ENCODE measurements around the gene FBLN5. TPM values are rescaled to one million over a fixed set of nuclear protein-coding genes. Genes with fewer than 3 reads are reported as not detected.

FBLN5 gene
- polyA plus RNA-seq (2013, experiment 1 of 2) = 132 TPM
- 132 TPM for polyA plus RNA-seq (2013, experiment 2 of 2)

GRCh38 chr14:91947475-91948184 lies at the start of gene FBLN5:
FBLN5 (minus strand) TSS chr14:91947694; CDS start chr14:91947229, 465 bp downstream.
- peak within 1 kb of the TSS; percentile 92 for H3K9ac ChIP-seq (ENCODE audit: low read length)
- H3K36me3 ChIP-seq (ENCODE audit: control insufficient read depth in 1 of 2, insufficient read depth in 2 of 2, low read depth in 1 of 2, low read length in 2 of 2) = no peaks in the 10 kb centered on the region
- 1% methylated on average over 43 of the region's 54 CpGs for WGBS
- H3K4me1 ChIP-seq (ENCODE audit: control insufficient read depth, insufficient read depth, low read depth, low read length) = no peaks in the 10 kb centered on the region
- no peak within 1 kb of the TSS for H3K27ac ChIP-seq (ENCODE audit: low read length, poor library complexity, severe bottlenecking)
- H3K9me3 ChIP-seq (ENCODE audit: control insufficient read depth, low read length) = no peaks in the 10 kb centered on the region
- H2AFZ ChIP-seq (ENCODE audit: low read depth, low read length) = peak within 1 kb of the TSS; percentile 77
- peak within 1 kb of the TSS; percentile 57 for H4K8ac ChIP-seq (ENCODE audit: low read length)
- H4K91ac ChIP-seq (ENCODE audit: low read length) = peak within 1 kb of the TSS; percentile 62
- peak within 1 kb of the TSS; percentile 82 for H2BK120ac ChIP-seq (ENCODE audit: low read depth, low read length)
- peak within 1 kb of the TSS in 1 of 2 experiments; percentile 18 for H2BK12ac ChIP-seq (ENCODE audit: low read length in 2 of 2)
- no peak within 1 kb of the TSS for H3K4ac ChIP-seq (ENCODE audit: low read depth in 1 of 2, low read length in 2 of 2)
- H3K23ac ChIP-seq (ENCODE audit: low read length in 2 of 2) = no peak within 1 kb of the TSS
- H3K27me3 ChIP-seq (ENCODE audit: control insufficient read depth in 1 of 2, insufficient read depth in 1 of 2, low read length in 2 of 2) = peaks cover 0 to 4% of the 10 kb centered on the region in 2 experiments
- peak within 1 kb of the TSS; percentile 54 to 78 for H3K18ac ChIP-seq (ENCODE audit: low read depth in 1 of 2, low read length in 2 of 2)
- peak within 1 kb of the TSS; percentile 67 to 86 for H3K4me3 ChIP-seq (ENCODE audit: insufficient read depth in 1 of 2, low read depth in 1 of 2, low read length in 2 of 2)
- H2BK15ac ChIP-seq (ENCODE audit: low read depth, poor library complexity, severe bottlenecking) = peak within 1 kb of the TSS; percentile 74
- H3K79me1 ChIP-seq (replicated peaks; ENCODE audit: low read length, poor library complexity, severe bottlenecking) = no peaks in the 10 kb centered on the region
- H2AK5ac ChIP-seq (ENCODE audit: low read length, severe bottlenecking) = no peak within 1 kb of the TSS
- peak; percentile 63 for DNase-seq
- no peak within 1 kb of the TSS for H3K14ac ChIP-seq (ENCODE audit: low read length in 2 of 2)
- no peak within 1 kb of the TSS for H2BK5ac ChIP-seq (ENCODE audit: low read depth, low read length, poor library complexity, severe bottlenecking)
- H3K4me2 ChIP-seq (ENCODE audit: low read length, poor library complexity, severe bottlenecking) = peak within 1 kb of the TSS; percentile 91

- H4K91ac ChIP-seq (ENCODE audit: low read length) = no peak overlapping the region
- H2BK12ac ChIP-seq (ENCODE audit: low read length in 2 of 2) = no peak overlapping the region
- H3K4me3 ChIP-seq (ENCODE audit: insufficient read depth in 1 of 2, low read depth in 1 of 2, low read length in 2 of 2) = no peak overlapping the region
- H3K18ac ChIP-seq (ENCODE audit: low read depth in 1 of 2, low read length in 2 of 2) = no peak overlapping the region
- H2BK5ac ChIP-seq (ENCODE audit: low read depth, low read length, poor library complexity, severe bottlenecking) = no peak overlapping the region
- no peak overlapping the region for H2BK15ac ChIP-seq (ENCODE audit: low read depth, poor library complexity, severe bottlenecking)
- no peak overlapping the region for H3K4ac ChIP-seq (ENCODE audit: low read depth in 1 of 2, low read length in 2 of 2)
- H3K14ac ChIP-seq (ENCODE audit: low read length in 2 of 2) = no peak overlapping the region
- H3K9ac ChIP-seq (ENCODE audit: low read length) = peak overlapping the region; percentile 57
- peak overlapping the region; percentile 87 for H3K27ac ChIP-seq (ENCODE audit: low read length, poor library complexity, severe bottlenecking)
- H3K23ac ChIP-seq (ENCODE audit: low read length in 2 of 2) = no peak overlapping the region
- no peaks in the 10 kb centered on the region for H3K9me3 ChIP-seq (ENCODE audit: control insufficient read depth, low read length)
- no peaks in the 10 kb centered on the region for H3K4me1 ChIP-seq (ENCODE audit: control insufficient read depth, insufficient read depth, low read depth, low read length)
- H3K27me3 ChIP-seq (ENCODE audit: control insufficient read depth in 1 of 2, insufficient read depth in 1 of 2, low read length in 2 of 2) = no peaks in the 10 kb centered on the region
- no peak overlapping the region for H2AK5ac ChIP-seq (ENCODE audit: low read length, severe bottlenecking)
- H4K8ac ChIP-seq (ENCODE audit: low read length) = no peak overlapping the region
- peaks cover 3 to 55% of the 10 kb centered on the region in 2 experiments for H3K36me3 ChIP-seq (ENCODE audit: control insufficient read depth in 1 of 2, insufficient read depth in 2 of 2, low read depth in 1 of 2, low read length in 2 of 2)
- H2AFZ ChIP-seq (ENCODE audit: low read depth, low read length) = no peak overlapping the region
- H3K4me2 ChIP-seq (ENCODE audit: low read length, poor library complexity, severe bottlenecking) = no peak overlapping the region
- WGBS = 100% methylated on average over 1 of the region's 2 CpGs
- DNase-seq = peak; percentile 67
- no peak overlapping the region for H2BK120ac ChIP-seq (ENCODE audit: low read depth, low read length)
- H3K79me1 ChIP-seq (replicated peaks; ENCODE audit: low read length, poor library complexity, severe bottlenecking) = peaks cover 3% of the 10 kb centered on the region
Observed at GRCh38 chr14:91996948-91997371, 49.5 kb upstream of the FBLN5 start.

GRCh38 chr14:91987192-91987591 lies 39.7 kb upstream of the FBLN5 start:
- no peak overlapping the region for H2AK5ac ChIP-seq (ENCODE audit: low read length, severe bottlenecking)

GRCh38 chr14:91985521-91986255 lies 38.2 kb upstream of the FBLN5 start:
- no peak overlapping the region for H3K4ac ChIP-seq (ENCODE audit: low read depth in 1 of 2, low read length in 2 of 2)
- H2BK5ac ChIP-seq (ENCODE audit: low read depth, low read length, poor library complexity, severe bottlenecking) = no peak overlapping the region
- no peak overlapping the region for H3K14ac ChIP-seq (ENCODE audit: low read length in 2 of 2)
- no peak overlapping the region for H2AFZ ChIP-seq (ENCODE audit: low read depth, low read length)
- no peak overlapping the region for H3K4me3 ChIP-seq (ENCODE audit: insufficient read depth in 1 of 2, low read depth in 1 of 2, low read length in 2 of 2)
- H3K4me2 ChIP-seq (ENCODE audit: low read length, poor library complexity, severe bottlenecking) = no peak overlapping the region
- H3K23ac ChIP-seq (ENCODE audit: low read length in 2 of 2) = no peak overlapping the region
- no peak overlapping the region for H2BK15ac ChIP-seq (ENCODE audit: low read depth, poor library complexity, severe bottlenecking)
- DNase-seq = peak; percentile 45
- WGBS = no CpG with 5 or more reads among the region's 4 CpGs
- H3K9me3 ChIP-seq (ENCODE audit: control insufficient read depth, low read length) = no peaks in the 10 kb centered on the region
- H2AK5ac ChIP-seq (ENCODE audit: low read length, severe bottlenecking) = no peak overlapping the region
- H4K8ac ChIP-seq (ENCODE audit: low read length) = no peak overlapping the region
- H3K9ac ChIP-seq (ENCODE audit: low read length) = peak overlapping the region; percentile 62
- peak overlapping the region; percentile 3 for H3K27ac ChIP-seq (ENCODE audit: low read length, poor library complexity, severe bottlenecking)
- H3K4me1 ChIP-seq (ENCODE audit: control insufficient read depth, insufficient read depth, low read depth, low read length) = peaks cover 1% of the 10 kb centered on the region
- H2BK12ac ChIP-seq (ENCODE audit: low read length in 2 of 2) = no peak overlapping the region
- H3K36me3 ChIP-seq (ENCODE audit: control insufficient read depth in 1 of 2, insufficient read depth in 2 of 2, low read depth in 1 of 2, low read length in 2 of 2) = peaks cover 8 to 55% of the 10 kb centered on the region in 2 experiments
- no peaks in the 10 kb centered on the region for H3K27me3 ChIP-seq (ENCODE audit: control insufficient read depth in 1 of 2, insufficient read depth in 1 of 2, low read length in 2 of 2)
- no peak overlapping the region for H4K91ac ChIP-seq (ENCODE audit: low read length)
- H3K79me1 ChIP-seq (replicated peaks; ENCODE audit: low read length, poor library complexity, severe bottlenecking) = peaks cover 18% of the 10 kb centered on the region
- H2BK120ac ChIP-seq (ENCODE audit: low read depth, low read length) = no peak overlapping the region
- H3K18ac ChIP-seq (ENCODE audit: low read depth in 1 of 2, low read length in 2 of 2) = no peak overlapping the region

More at GRCh38 chr14:91987192-91987591, 39.7 kb upstream of the FBLN5 start:
- H4K8ac ChIP-seq (ENCODE audit: low read length) = no peak overlapping the region
- H2BK120ac ChIP-seq (ENCODE audit: low read depth, low read length) = no peak overlapping the region
- H2BK5ac ChIP-seq (ENCODE audit: low read depth, low read length, poor library complexity, severe bottlenecking) = no peak overlapping the region
- H3K27me3 ChIP-seq (ENCODE audit: control insufficient read depth in 1 of 2, insufficient read depth in 1 of 2, low read length in 2 of 2) = no peaks in the 10 kb centered on the region
- H3K27ac ChIP-seq (ENCODE audit: low read length, poor library complexity, severe bottlenecking) = no peak overlapping the region
- H3K4ac ChIP-seq (ENCODE audit: low read depth in 1 of 2, low read length in 2 of 2) = no peak overlapping the region
- H3K4me2 ChIP-seq (ENCODE audit: low read length, poor library complexity, severe bottlenecking) = no peak overlapping the region
- H3K4me1 ChIP-seq (ENCODE audit: control insufficient read depth, insufficient read depth, low read depth, low read length) = no peaks in the 10 kb centered on the region
- 92% methylated on average over 2 of the region's 3 CpGs for WGBS
- no peak overlapping the region for H3K4me3 ChIP-seq (ENCODE audit: insufficient read depth in 1 of 2, low read depth in 1 of 2, low read length in 2 of 2)
- peaks cover 11 to 70% of the 10 kb centered on the region in 2 experiments for H3K36me3 ChIP-seq (ENCODE audit: control insufficient read depth in 1 of 2, insufficient read depth in 2 of 2, low read depth in 1 of 2, low read length in 2 of 2)
- no peak overlapping the region for H3K9ac ChIP-seq (ENCODE audit: low read length)
- no peak for DNase-seq
- H3K14ac ChIP-seq (ENCODE audit: low read length in 2 of 2) = no peak overlapping the region
- peaks cover 20% of the 10 kb centered on the region for H3K79me1 ChIP-seq (replicated peaks; ENCODE audit: low read length, poor library complexity, severe bottlenecking)
- H3K18ac ChIP-seq (ENCODE audit: low read depth in 1 of 2, low read length in 2 of 2) = no peak overlapping the region
- no peak overlapping the region for H2AFZ ChIP-seq (ENCODE audit: low read depth, low read length)
- H4K91ac ChIP-seq (ENCODE audit: low read length) = no peak overlapping the region
- no peak overlapping the region for H2BK12ac ChIP-seq (ENCODE audit: low read length in 2 of 2)
- no peak overlapping the region for H3K23ac ChIP-seq (ENCODE audit: low read length in 2 of 2)
- H2BK15ac ChIP-seq (ENCODE audit: low read depth, poor library complexity, severe bottlenecking) = no peak overlapping the region
- H3K9me3 ChIP-seq (ENCODE audit: control insufficient read depth, low read length) = no peaks in the 10 kb centered on the region
